GM15510 (cell line): ENCODE data around the gene ADRB1.

Source experiments
- POLR2A ChIP-seq: IDR thresholded peaks from 3 replicates; pipeline ENCODE4 v1.6.1; 2011; ENCODE audit warnings: borderline replicate concordance; ENCODE audit not compliant: insufficient read length; ENCODE audit errors: extremely low read depth

Gene ADRB1

DNA sequence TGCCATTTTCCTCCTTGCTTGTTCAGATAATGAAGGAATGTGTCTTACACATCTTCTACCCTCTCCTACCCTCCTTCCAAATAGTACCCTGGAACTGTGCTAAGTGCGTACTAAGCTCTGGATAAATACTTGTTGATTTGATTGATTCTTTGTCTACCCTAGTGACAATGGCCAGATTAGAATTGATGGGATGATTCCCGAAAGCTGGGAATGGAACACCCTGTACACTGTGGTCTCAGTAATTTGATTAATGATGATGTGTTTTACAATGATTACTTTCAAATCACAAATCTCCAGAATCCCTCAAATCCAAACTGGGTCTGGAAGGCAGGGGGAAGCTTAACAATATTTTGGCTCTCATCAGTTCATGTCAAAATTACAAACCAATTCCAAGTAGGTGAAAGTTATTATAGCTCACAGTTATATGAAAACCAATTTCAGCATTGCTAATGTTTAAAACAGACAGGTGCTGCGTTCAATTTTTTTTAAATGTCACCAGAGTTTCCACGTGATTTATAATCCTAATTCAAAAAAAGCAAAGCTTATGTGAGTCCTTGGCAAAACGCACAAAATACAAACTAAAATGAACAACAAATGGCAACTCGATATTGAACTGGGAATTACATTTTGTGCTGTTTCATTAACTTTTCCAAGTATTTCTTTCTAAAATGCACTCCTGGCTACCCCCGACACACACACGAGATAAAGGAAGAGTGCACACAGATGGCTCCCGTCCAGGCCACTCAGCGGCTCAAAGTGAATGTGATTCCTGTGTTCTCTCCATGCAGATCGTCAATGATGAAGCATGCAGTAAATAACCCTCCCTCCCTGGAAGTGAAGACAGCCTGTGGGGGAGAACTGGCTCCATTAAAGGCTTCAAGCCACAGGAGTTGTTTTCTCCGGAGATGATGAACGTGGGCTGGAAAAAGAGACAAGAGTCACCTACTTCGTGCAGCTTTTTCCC is 21.7 kb upstream of the ADRB1 start:
- TF ChIP-seq POLR2A: no peak

DNA sequence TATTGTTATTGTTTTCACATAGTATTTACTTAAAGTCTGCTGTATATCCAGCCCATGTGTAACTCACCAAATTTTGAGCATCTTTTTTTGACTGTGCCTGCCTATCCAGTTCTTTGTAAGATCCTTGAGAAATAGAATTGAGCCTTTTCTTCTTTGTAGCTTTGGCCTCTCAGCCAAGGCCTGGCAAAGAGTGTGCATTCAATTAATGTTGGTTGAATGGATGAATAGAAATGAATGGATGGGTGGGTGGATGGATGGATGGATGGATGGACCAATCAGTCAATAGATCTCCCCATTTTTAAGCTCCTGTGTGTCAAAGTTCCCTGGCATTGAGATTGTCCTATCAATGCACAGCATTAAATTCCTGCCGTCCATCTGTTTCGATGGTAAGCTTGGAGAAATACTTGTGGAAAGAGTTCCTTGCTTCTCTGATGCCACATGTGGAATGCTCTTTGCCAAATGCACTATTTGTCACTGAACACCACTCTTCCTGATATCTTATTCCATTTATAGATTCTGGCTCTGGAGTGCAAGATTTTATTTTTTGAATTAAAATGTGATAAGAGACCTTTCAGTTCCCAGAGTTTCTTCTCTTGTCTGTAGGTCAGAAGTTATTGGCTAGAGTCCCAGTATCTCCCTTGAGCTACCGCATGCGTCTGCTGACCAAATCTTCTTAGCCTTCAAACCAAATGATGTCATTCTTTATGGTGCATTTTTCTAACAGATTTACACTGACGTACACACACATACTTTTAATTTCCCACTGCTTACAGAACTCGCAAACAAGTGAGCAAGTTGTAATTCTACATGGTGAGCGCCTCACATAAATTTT is 20.7 kb upstream of the ADRB1 start:
- no peak for TF ChIP-seq POLR2A

DNA sequence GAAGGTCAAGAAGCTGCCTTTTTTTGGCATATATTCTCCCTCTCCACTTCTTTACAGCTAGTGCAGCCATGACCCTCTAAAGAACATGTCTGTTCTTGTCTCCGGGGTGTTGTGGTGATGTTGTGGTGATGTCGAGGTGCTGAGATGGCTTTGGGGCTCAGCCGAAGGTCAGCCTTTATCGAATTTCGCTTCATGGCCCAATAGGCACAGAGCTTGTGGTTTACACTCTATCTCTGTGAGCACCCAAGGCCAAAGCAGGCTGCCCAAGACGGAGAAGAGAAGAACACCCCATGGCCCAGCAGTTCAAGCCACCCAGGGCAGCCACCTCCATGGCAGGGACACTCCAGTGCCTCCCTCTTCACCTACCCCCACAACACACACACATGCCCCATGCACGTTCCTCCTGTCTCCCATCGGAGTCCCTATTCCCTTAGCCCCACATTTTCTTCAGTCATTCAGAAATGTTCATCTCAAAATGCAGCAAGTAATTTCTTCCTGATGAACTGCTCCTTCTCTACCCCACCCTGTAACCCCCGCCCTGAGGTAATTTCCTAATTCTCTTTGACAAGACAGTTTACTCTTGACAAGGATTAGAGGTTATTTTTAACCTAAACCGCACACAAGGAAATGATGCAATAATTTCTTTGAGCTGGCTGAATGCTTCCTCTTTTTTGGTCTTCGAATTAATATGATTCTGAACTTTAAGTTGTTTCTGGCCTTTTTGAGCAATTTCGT is 18.6 kb upstream of the ADRB1 start:
- peak; percentile 22 for TF ChIP-seq POLR2A

- no peak for TF ChIP-seq POLR2A
These were observed 18.0 kb upstream of the ADRB1 start for GRCh38 chr10:114025611-114026130.

- TF ChIP-seq POLR2A: no peak
These were observed 17.3 kb upstream of the ADRB1 start for GRCh38 chr10:114026189-114027040.

DNA sequence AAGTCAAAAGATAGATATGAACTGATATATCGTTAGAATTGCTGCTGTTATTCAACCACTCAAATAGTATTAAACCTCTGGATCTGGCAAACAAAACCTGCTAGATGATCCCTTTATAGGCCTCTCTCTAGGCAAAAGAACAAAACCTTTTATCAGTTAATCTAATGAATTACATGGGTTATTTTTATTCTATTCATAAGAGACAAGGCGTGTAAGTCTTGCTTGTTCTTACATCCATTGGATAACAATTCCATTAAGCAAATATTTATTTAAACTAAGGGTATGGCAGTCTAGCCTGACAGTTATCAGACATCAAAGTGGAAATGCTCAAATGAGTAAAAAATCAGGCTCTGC is 16.6 kb upstream of the ADRB1 start:
- no peak for TF ChIP-seq POLR2A

- TF ChIP-seq POLR2A: no peak
These were observed 15.7 kb upstream of the ADRB1 start for GRCh38 chr10:114027951-114028350.

- TF ChIP-seq POLR2A: no peak
These were observed 15.2 kb upstream of the ADRB1 start for GRCh38 chr10:114028425-114028824.

DNA sequence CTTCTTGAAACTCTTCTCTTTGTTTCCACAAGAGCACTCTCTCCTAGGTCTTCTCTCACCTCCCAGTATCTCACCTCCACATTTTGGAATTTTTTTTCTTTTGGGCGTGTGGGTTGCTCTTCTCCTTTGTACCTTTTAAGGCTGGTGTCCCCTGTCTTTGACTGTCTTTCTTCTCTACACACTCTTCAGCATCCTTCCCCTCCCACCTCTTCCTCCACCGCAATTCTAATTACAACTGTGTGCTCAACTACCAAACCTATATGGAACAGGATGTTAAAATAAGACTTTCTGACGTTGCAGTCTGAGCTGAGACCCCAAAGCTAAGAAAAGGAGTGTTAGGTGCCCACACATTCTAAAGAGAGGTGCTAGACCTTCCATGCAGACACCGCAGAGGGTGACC is 14.0 kb upstream of the ADRB1 start:
- TF ChIP-seq POLR2A: no peak

DNA sequence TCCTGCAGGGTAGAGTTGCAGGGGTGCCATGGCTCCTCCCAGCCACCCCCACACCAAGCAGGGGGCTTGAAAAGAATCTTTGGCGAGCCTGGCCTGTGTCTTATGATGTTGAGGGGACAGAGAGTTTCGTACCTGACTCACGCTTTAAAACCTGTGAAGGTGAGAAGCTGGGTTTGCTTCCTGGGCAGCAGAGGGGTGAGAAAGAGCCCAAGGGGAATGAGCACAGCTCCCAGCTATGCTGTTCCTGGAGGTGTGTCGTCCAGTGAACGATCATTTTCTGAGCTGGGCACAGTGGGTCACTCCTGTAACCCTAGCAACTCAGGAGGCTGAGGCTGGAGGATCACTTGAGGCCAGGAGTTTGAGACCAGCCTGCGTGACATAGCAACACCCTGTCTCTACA is 13.5 kb upstream of the ADRB1 start:
- no peak for TF ChIP-seq POLR2A

GRCh38 chr10:114031073-114031972 is 12.3 kb upstream of the ADRB1 start:
- TF ChIP-seq POLR2A: no peak

- no peak for TF ChIP-seq POLR2A
These were observed 10.1 kb upstream of the ADRB1 start for GRCh38 chr10:114033566-114033965.
